Measurements from ENCODE around the gene CYP20A1.

GRCh38 chr2:203195331-203196036 lies 43.3 kb upstream of the CYP20A1 start:
- TF ChIP-seq POLR2AphosphoS5 (IDR thresholded peaks at IDR 0.05; ENCODE audit: low read depth, low read length) (no peak), REST (IDR thresholded peaks at IDR 0.05; ENCODE audit: insufficient read depth in 1 of 2, low read depth in 2 of 2, low read length in 2 of 2) (no peak), TAF1 (IDR thresholded peaks at IDR 0.05; ENCODE audit: borderline replicate concordance, insufficient read depth, low read length) (no peak), SIN3A (IDR thresholded peaks at IDR 0.05; ENCODE audit: borderline replicate concordance, insufficient read depth, low read length) (no peak)
